T-helper 2 cell treated with Interferon-gamma antibody and Interleukin-4, amounts not matched to agents 5 μg/mL and 100 μg/mL, for 36 hours (primary cell): ENCODE measurements around the gene HMGN4.

ENCODE experiments used
- DNase-seq: peaks from one replicate; pipeline ENCODE4 v3.0.0; 2021; ENCODE audit warnings: low spot score
- H3K27ac Mint-ChIP-seq: one replicate; pipeline ENCODE4 v1.8.0; 2021; ENCODE audit warnings: mild to moderate bottlenecking, mixed read lengths
- H3K27me3 Mint-ChIP-seq: one replicate; pipeline ENCODE4 v1.8.0; 2021; ENCODE audit warnings: low read depth, mixed read lengths
- H3K36me3 Mint-ChIP-seq: one replicate; pipeline ENCODE4 v1.8.0; 2021; ENCODE audit warnings: low read depth, mixed read lengths
- H3K4me1 Mint-ChIP-seq: one replicate; pipeline ENCODE4 v1.8.0; 2021; ENCODE audit warnings: low read depth, mixed read lengths
- H3K4me3 Mint-ChIP-seq: one replicate; pipeline ENCODE4 v1.8.0; 2022; ENCODE audit warnings: mild to moderate bottlenecking, moderate library complexity, mixed read lengths
- H3K9me3 Mint-ChIP-seq: one replicate; pipeline ENCODE4 v1.8.0; 2021; ENCODE audit warnings: mixed read lengths

HMGN4 gene

DNA sequence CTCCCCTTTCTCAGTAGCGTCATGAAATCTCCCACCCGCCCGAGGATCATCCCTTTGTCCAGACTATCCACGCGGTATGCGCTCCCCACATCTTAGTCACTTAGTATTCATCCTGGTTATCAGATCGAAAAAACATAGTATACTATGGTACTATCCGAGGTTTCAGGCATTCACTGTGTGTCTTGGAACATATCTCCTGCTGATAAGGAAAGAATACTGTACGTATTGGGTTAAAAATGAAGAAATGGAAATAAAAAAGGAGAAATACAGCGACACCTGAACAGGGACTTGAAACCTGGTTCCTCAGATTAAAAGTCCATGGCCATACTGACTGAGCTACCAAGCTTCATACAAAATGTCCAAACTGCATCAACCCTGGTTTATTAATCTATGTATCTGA lies 14.0 kb downstream of the HMGN4 start:
- H3K9me3 Mint-ChIP-seq, result no peaks in the 10 kb centered on the region
- H3K27ac Mint-ChIP-seq, result no peak overlapping the region
- H3K27me3 Mint-ChIP-seq, result peaks cover 2% of the 10 kb centered on the region
- no peaks in the 10 kb centered on the region for H3K36me3 Mint-ChIP-seq
- H3K4me3 Mint-ChIP-seq, result no peak overlapping the region
- peaks cover 27% of the 10 kb centered on the region for H3K4me1 Mint-ChIP-seq
- DNase-seq, result no peak

DNA sequence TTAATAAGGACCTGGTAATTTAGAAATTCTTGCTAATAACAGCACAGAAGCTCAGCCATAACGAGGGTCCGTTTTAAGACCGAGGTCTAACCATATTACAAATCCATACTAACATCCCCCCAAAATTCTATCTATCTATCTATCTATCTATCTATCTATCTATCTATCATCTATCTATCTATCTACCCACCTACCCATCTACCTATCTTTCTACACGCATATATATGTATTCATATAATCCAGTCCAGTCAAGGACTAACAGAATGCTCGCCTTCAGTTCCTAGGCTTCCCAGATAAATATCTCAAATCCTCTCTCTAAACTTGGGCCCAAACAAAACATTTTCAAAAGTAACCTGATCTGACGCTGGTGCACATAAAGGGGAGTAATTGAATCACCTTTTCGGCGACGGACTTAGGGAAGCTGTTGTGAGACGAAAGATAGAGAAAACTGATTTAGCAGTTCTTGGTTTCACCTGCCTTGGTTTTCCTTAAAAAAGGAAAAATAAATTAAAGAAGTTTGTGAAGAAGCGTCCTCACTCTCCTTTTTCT lies 14.5 kb downstream of the HMGN4 start:
- Mint-ChIP-seq H3K36me3 (no peaks in the 10 kb centered on the region), H3K4me3 (no peak overlapping the region), H3K27ac (no peak overlapping the region), H3K27me3 (peaks cover 2% of the 10 kb centered on the region), H3K4me1 (peaks cover 29% of the 10 kb centered on the region), H3K9me3 (no peaks in the 10 kb centered on the region)
- no peak for DNase-seq

DNA sequence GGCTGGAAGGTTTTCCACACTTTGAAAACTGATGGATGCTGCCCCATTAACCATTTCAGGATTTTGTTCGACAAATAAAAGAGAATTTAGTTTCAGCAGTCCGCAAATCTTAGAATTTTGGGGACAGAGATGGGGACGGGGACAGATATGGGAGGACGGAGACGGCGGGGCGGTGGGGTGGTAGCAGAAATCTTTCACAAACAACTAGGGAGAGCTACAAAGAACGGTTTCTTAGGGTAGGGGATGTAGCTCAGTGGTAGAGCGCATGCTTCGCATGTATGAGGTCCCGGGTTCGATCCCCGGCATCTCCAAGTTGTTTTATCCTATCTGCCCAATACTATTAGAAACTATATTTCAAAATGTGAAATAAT lies 15.1 kb downstream of the HMGN4 start:
- H3K4me3 Mint-ChIP-seq, result no peak overlapping the region
- no peaks in the 10 kb centered on the region for H3K36me3 Mint-ChIP-seq
- peaks cover 2% of the 10 kb centered on the region for H3K27me3 Mint-ChIP-seq
- H3K9me3 Mint-ChIP-seq, result no peaks in the 10 kb centered on the region
- peaks cover 29% of the 10 kb centered on the region for H3K4me1 Mint-ChIP-seq
- DNase-seq, result peak; percentile 76
- no peak overlapping the region for H3K27ac Mint-ChIP-seq

DNA sequence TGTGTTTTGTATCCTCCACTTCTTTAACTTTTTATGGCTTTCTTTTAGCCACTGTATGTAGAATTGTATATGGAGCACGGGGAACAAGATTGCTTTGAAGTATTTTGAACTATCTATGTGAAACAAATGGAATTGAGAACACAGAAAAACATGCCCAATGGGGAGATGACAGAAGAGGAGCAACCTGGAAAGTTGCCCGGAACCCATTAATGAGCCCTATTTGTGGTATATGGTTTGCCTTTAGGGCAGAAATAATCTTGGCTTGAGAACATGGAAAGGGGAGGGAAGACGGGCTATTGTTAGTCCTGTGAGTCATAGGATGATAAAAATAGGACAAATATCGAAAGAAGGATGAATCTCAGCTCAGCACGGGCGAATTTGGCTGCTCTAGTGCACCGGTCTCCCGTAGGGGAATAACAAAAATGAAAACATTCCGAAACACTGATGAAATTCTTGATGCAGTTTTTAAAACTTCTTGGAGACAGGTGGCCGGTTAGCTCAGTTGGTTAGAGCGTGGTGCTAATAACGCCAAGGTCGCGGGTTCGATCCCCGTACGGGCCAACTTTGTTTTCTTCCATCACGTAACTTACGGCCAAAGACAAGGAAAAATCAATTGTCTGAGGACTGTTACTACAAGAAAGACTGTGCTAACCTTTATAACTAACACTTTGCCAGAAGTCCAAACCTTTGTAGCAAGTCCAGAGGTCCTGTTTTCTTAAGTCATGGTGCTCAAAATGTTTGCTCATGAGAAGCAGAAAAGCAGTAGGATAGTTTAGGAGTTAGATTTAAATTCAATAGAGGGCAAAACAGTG lies 15.7 kb downstream of the HMGN4 start:
- no peak overlapping the region for H3K4me3 Mint-ChIP-seq
- no peak overlapping the region for H3K27ac Mint-ChIP-seq
- peaks cover 2% of the 10 kb centered on the region for H3K27me3 Mint-ChIP-seq
- H3K36me3 Mint-ChIP-seq, result no peaks in the 10 kb centered on the region
- DNase-seq, result peak; percentile 82
- no peaks in the 10 kb centered on the region for H3K9me3 Mint-ChIP-seq
- H3K4me1 Mint-ChIP-seq, result peaks cover 28% of the 10 kb centered on the region

DNA sequence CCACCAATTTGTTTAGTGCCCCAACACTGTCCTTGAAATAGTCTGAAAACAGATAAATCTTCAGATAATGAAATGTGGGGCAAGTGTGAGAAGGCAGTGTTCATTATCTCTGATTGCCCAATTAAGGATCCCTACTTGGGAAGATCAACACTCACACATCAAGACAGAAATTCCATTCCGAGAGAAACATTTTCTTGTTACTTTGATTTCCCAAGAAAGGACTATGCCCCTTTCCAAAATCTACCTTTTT lies 16.2 kb downstream of the HMGN4 start:
- Mint-ChIP-seq H3K27ac (no peak overlapping the region), H3K4me1 (peaks cover 26% of the 10 kb centered on the region), H3K9me3 (no peaks in the 10 kb centered on the region), H3K36me3 (no peaks in the 10 kb centered on the region), H3K4me3 (no peak overlapping the region), H3K27me3 (peaks cover 2% of the 10 kb centered on the region)
- DNase-seq, result no peak

DNA sequence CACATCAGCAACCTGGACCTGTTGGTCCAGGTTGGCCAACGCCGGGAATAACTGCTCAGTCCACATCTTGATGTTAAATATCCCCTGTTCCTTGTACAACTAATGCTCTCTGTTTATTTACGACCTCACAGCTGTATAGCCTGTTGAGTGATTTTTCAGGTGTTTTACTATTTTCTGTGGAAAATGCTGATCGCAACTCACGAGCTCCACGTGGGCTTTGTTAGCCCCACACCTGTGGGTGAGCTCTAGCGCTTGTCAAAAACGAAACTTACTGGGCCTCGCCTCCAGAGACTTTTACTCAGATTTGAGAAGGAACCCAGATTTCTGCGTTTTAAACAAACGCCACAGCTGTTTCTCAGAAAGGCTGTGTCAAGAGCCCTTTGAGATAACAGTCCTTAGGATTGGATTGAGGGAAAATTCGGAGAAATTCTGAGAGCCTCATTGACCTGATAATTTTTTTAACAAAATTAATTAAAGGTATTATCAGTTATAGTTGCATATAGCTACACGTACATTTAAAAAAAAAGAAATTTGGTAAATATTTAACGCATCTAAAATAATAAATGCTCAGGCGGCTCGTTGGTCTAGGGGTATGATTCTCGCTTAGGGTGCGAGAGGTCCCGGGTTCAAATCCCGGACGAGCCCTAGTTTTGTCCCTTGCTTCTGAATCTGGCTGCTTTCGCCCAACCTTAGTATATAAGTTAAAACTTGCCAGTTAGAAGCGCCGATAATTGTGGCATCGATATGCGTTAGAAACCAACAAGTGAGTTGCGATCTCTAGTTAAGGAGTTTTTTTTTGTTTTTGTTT lies 16.7 kb downstream of the HMGN4 start:
- H3K4me1 Mint-ChIP-seq, result peaks cover 23% of the 10 kb centered on the region
- no peaks in the 10 kb centered on the region for H3K9me3 Mint-ChIP-seq
- H3K27ac Mint-ChIP-seq, result peak overlapping the region; percentile 68
- DNase-seq, result peak; percentile 53
- peak overlapping the region; percentile 74 for H3K4me3 Mint-ChIP-seq
- no peaks in the 10 kb centered on the region for H3K36me3 Mint-ChIP-seq
- H3K27me3 Mint-ChIP-seq, result peaks cover 2% of the 10 kb centered on the region

DNA sequence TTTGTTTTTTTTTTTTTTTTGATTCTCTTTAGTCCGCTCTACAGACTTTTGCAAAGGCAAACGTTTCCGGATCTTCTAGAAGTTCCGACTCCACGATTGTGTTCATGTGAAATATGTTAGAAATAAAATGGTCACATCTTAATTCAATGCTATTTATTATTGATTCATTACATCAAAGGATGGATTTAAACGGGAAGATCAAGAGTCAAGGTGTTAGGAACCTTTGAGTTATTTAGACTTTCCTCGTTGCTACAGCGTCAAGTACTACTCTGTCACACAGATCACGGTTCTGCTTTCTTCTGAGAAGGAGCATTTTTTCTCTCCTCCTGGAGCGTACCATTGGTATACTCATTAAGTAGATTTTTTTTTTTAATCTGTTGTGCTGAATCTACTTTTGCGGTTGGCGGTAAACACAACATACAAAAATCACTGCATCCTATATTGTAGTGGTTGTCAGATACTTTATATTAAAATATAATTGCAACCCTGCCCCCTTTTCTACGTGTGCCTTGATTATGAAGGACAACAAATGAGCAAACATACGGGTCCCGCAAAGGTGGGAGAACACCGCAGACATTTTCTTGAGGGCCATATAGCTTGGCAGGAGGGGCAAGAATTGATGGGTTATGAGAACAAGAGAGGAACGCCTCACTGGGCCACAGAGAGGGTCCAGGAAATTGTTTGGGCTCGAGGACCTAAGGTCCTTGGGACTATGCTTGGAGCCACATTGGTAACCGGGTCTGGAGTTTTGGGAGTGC lies 17.5 kb downstream of the HMGN4 start:
- Mint-ChIP-seq H3K27ac (peak overlapping the region; percentile 68), H3K36me3 (no peaks in the 10 kb centered on the region), H3K4me1 (peaks cover 16% of the 10 kb centered on the region), H3K9me3 (no peaks in the 10 kb centered on the region), H3K4me3 (peak overlapping the region; percentile 74), H3K27me3 (peaks cover 2% of the 10 kb centered on the region)
- no peak for DNase-seq

DNA sequence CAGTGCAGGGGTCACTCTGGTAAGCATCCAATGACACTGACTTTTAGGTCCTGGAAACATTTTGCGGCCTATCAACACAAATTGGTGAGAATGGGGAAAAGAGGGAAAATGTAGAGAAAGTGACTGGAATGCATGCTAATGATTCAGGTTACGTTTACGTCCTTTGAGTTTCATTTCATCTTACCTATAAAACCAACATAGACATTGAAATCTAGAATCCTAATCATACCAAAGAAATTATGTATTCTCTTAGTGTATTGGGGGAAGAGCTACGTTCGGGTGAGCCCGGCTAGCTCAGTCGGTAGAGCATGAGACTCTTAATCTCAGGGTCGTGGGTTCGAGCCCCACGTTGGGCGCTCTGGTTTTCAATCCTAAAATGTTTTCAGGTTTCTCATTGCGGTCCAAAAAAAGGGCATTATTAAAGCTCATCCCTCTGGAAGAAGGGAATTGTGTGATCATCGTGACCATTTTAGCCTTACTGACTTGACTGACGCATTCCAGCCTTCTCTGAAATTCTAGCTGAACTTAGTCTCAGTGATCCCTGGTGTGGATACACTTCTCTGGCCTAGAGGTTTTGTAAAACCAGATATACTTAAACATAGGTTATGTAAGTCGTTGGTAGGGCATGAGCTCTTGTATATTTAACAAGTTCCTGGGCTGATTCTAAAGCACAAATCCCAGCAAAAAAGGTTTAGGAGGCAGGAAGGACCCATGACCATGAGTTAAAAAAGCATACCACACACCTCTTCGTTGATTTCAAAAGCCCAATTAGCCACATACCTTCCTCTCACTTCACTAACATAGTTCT lies 18.3 kb downstream of the HMGN4 start:
- H3K36me3 Mint-ChIP-seq, result no peaks in the 10 kb centered on the region
- peak overlapping the region; percentile 13 for H3K4me3 Mint-ChIP-seq
- H3K27ac Mint-ChIP-seq, result no peak overlapping the region
- H3K27me3 Mint-ChIP-seq, result peaks cover 2% of the 10 kb centered on the region
- peaks cover 13% of the 10 kb centered on the region for H3K4me1 Mint-ChIP-seq
- no peak for DNase-seq
- no peaks in the 10 kb centered on the region for H3K9me3 Mint-ChIP-seq

DNA sequence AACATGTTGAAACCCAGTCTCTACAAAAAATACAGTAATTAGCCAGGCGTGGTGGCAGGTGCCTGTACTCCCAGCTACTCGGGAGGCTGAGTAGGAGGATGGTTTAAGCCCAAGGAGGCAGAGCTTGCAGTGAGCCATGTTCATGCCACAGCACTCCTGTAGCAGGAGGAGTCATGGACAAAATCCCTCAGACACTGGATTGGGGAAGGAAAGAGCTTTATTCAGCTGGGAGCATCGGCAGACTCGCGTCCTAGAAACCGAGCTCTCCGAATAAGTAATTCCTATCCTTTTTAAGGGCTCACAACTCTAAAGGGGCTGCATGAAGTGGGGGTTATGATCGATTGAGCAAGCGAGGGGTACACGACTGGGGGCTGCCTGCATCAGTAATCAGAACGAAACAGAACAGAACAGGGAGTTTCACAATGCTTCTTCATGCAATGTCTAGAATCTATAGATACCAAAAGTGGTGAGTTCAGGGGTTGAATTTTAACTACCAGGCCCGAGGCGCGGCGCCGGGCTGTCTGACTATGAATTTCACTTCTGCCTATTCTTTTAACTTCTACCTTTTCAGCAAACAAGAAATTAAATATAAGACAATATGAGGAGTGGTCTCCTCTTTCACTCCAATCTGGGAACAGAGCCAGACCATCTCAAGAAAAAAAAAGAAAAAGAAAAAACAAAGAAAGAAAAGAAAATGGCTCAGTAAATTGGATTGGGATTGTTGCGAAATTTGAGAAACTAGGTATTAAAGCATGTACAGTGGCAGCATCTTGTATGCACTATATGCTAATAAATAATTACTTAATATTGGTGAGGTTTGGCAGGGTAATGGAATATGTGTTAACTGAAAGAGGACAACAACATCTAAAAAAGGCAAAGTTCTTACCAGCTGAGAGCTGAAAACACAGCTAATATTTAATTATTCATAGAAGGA lies 23.6 kb downstream of the HMGN4 start:
- no peaks in the 10 kb centered on the region for H3K9me3 Mint-ChIP-seq
- no peak for DNase-seq
- no peak overlapping the region for H3K27ac Mint-ChIP-seq
- H3K36me3 Mint-ChIP-seq, result no peaks in the 10 kb centered on the region
- H3K4me3 Mint-ChIP-seq, result no peak overlapping the region
- peaks cover 5% of the 10 kb centered on the region for H3K4me1 Mint-ChIP-seq
- H3K27me3 Mint-ChIP-seq, result peaks cover 5% of the 10 kb centered on the region

DNA sequence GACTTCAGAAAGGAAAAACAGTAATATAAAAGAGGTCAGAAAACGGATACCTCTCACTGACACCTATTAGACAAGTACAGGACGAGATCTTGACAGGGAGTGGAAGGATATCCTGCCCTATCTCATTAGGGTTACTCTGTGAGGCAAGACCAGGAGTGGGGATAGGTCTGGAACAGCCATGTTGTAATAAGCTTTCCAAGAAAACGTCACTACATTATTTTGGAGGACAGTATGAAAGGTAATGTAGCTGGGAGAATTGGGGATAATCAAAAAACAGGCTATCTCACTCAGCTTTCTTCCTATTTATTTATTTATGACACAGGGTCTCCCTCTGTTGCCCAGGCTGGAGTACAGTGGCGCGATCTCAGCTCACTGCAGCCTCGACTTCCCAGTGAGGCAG lies 25.3 kb downstream of the HMGN4 start:
- H3K36me3 Mint-ChIP-seq, result peaks cover under 1% of the 10 kb centered on the region
- peaks cover 6% of the 10 kb centered on the region for H3K27me3 Mint-ChIP-seq
- DNase-seq, result no peak
- H3K4me1 Mint-ChIP-seq, result peaks cover 5% of the 10 kb centered on the region
- H3K4me3 Mint-ChIP-seq, result no peak overlapping the region
- H3K9me3 Mint-ChIP-seq, result no peaks in the 10 kb centered on the region
- no peak overlapping the region for H3K27ac Mint-ChIP-seq

DNA sequence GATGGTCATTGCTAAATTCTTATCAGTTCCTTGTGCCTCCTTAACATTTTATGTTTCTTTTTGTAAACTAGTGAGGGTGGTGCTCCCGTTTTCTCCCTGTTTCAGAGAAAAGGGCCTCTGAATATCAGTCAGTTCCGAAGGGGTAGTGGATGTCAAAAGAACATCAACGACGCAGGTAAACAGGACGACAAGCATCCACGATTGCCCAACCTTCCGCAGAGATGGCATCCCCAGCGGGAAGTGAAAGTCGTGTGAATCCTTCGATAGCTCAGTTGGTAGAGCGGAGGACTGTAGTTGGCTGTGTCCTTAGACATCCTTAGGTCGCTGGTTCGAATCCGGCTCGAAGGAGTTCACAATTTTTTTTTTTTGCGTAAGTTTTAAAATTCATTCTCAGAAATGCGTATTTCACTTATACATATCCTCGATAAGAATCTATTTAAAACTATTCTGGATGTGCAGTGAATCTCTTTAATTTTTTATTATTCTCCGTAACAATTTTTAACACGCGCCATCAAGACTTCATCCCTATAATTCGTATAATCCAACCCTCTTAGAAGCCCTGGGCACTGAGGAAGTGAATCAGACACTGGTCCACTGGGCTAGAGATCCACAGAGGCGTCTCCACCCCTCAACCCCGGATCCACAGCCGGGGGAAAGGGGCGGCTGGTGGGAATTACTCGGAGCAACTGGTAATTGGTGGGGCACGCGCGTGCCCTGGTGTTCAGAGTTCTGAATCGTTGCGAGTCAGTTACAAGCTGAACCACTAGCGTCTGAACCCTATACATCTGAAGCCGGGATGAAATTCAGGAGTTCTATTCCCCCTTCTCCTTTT lies 30.7 kb downstream of the HMGN4 start:
- H3K36me3 Mint-ChIP-seq, result peaks cover 2% of the 10 kb centered on the region
- peaks cover 9% of the 10 kb centered on the region for H3K27me3 Mint-ChIP-seq
- peak overlapping the region; percentile 92 for H3K4me3 Mint-ChIP-seq
- H3K9me3 Mint-ChIP-seq, result no peaks in the 10 kb centered on the region
- DNase-seq, result peak; percentile 91
- peak overlapping the region; percentile 90 for H3K27ac Mint-ChIP-seq
- H3K4me1 Mint-ChIP-seq, result peaks cover 32% of the 10 kb centered on the region

DNA sequence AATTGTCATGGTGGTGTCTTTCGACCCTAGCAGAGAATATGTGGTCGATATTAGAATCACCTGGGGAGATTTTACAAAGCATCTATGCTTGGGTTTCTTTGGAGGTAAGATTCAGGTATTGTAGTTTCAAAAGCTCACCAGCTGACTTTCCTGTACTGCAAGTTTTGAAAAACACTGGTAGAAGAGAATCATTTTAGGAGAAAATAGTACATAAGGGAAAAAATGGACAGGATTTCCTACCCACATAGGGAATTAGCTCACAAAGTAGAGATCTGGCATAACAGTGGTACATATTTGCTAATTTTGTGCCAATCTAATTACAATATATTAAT lies 31.2 kb downstream of the HMGN4 start:
- Mint-ChIP-seq H3K9me3 (no peaks in the 10 kb centered on the region), H3K27ac (peak overlapping the region; percentile 90), H3K36me3 (peaks cover 2% of the 10 kb centered on the region)

More for the DNA sequence above, 31.2 kb downstream of the HMGN4 start:
- Mint-ChIP-seq H3K4me1 (peaks cover 32% of the 10 kb centered on the region), H3K4me3 (peak overlapping the region; percentile 92), H3K27me3 (peaks cover 9% of the 10 kb centered on the region)
- DNase-seq, result no peak
